Measurements from ENCODE around the gene TMEM245. TPM values are rescaled to one million over a fixed set of nuclear protein-coding genes. Genes with fewer than 3 reads are reported as not detected.

The TMEM245 gene
- polyA plus RNA-seq (2013, experiment 1 of 4), result 48.6 TPM
- 61.1 TPM for polyA plus RNA-seq (2013, experiment 2 of 4)
- polyA plus RNA-seq (2013, experiment 3 of 4), result 47.4 TPM
- polyA plus RNA-seq (2013, experiment 4 of 4), result 55.6 TPM

DNA sequence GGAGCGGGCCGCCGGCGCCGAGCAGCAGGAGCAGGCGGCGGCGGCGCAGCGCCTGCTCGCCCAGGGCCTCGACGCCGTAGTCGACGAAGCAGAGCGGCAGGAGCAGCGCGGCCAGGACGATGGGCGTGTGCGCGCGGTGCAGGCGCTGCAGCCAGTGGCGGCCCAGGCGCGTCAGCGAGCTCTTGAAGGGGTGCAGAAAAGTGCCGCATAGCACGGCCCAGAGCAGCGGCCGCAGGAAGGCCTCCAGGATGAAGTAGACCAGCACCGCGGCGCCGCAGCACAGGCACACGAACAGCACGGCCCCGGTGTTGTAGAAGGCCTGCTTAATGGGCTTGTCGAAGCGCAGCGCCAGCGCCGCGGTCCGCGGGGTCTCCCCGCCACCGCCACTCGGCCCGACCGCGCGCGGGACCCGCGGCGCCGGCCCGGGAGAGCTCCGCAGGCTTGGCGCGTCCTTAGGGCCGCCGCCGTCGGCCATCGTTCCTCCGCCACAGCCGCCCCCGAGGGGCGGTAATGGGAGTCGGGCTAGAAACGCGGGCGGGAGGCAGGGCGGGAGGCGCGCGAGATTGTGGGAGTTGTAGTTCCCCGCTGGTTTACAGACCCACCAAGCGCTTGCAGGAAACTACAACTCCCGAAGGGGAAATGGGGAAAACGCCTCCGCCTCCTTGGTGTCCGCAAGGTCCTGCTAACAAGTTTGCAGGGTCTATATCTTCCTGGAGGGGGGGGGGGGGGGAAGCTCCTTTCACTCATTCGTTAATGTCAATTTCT, at the start of gene TMEM245:
Gene TMEM245 (minus strand): TSS at position 509 of the 765 bp plus-strand sequence. CDS start 34 bp downstream, at position 475.
- Histone ChIP-seq H3K4me3 (ENCODE audit: insufficient read depth, low read depth, low read length) (peak within 1 kb of the TSS; percentile 96), H3K27ac (ENCODE audit: insufficient read depth, low read depth, low read length, poor library complexity, severe bottlenecking) (peak within 1 kb of the TSS; percentile 81), H3K27me3 (ENCODE audit: control insufficient read depth, insufficient read depth, low read length, poor library complexity, severe bottlenecking) (no peaks in the 10 kb centered on the region), H3K9me3 (ENCODE audit: control insufficient read depth, low read length) (no peaks in the 10 kb centered on the region), H3K4me1 (ENCODE audit: control insufficient read depth, insufficient read depth, low read length) (peaks cover 13% of the 10 kb centered on the region), H3K36me3 (ENCODE audit: control insufficient read depth, insufficient read depth, low read length) (no peaks in the 10 kb centered on the region)
- 0% methylated on average over 88 of the region's 88 CpGs for WGBS, 2 experiments

DNA sequence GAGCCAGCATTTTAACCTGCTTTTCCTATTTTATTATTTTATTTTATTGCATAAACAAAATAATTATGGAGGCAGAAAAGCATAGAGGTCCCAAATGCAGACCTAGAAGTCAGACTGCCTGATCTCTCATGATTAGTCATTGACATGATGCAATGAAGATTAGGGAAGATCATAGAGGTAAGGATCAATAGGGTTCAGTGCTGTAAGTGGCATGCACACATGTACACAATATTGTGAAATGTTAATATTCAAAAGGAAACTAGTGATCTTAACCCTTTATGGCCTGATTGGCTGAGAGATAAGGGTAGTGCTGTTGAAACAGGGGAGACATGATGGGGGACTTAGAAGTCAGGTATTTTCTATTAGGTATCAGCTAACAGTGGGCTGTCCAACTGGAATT, 48.4 kb upstream of the TMEM245 start:
- Histone ChIP-seq H3K27me3 (ENCODE audit: control insufficient read depth, insufficient read depth, low read length, poor library complexity, severe bottlenecking) (peaks cover 61% of the 10 kb centered on the region), H3K36me3 (ENCODE audit: control insufficient read depth, insufficient read depth, low read length) (no peaks in the 10 kb centered on the region), H3K4me3 (ENCODE audit: insufficient read depth, low read depth, low read length) (no peak overlapping the region), H3K27ac (ENCODE audit: insufficient read depth, low read depth, low read length, poor library complexity, severe bottlenecking) (no peak overlapping the region), H3K4me1 (ENCODE audit: control insufficient read depth, insufficient read depth, low read length) (peaks cover 10% of the 10 kb centered on the region), H3K9me3 (ENCODE audit: control insufficient read depth, low read length) (no peaks in the 10 kb centered on the region)

- Histone ChIP-seq H3K9me3 (ENCODE audit: control insufficient read depth, low read length) (no peaks in the 10 kb centered on the region), H3K4me1 (ENCODE audit: control insufficient read depth, insufficient read depth, low read length) (peaks cover 10% of the 10 kb centered on the region), H3K27me3 (ENCODE audit: control insufficient read depth, insufficient read depth, low read length, poor library complexity, severe bottlenecking) (peaks cover 66% of the 10 kb centered on the region), H3K36me3 (ENCODE audit: control insufficient read depth, insufficient read depth, low read length) (no peaks in the 10 kb centered on the region), H3K27ac (ENCODE audit: insufficient read depth, low read depth, low read length, poor library complexity, severe bottlenecking) (no peak overlapping the region), H3K4me3 (ENCODE audit: insufficient read depth, low read depth, low read length) (no peak overlapping the region)
- WGBS, 2 experiments, result 84 to 87% methylated on average over 5 of the region's 5 CpGs
Measured at GRCh38 chr9:109167716-109168115, 48.0 kb upstream of the TMEM245 start.

GRCh38 chr9:109166771-109167601, 47.2 kb upstream of the TMEM245 start, which contains the start of gene FRRS1L:
TSS of gene FRRS1L (minus strand) at chr9:109167249. CDS start at chr9:109167138, 111 bp downstream.
- Histone ChIP-seq H3K4me3 (ENCODE audit: insufficient read depth, low read depth, low read length) (peak within 1 kb of the TSS; percentile 31), H3K9me3 (ENCODE audit: control insufficient read depth, low read length) (no peaks in the 10 kb centered on the region), H3K4me1 (ENCODE audit: control insufficient read depth, insufficient read depth, low read length) (peaks cover 10% of the 10 kb centered on the region), H3K27me3 (ENCODE audit: control insufficient read depth, insufficient read depth, low read length, poor library complexity, severe bottlenecking) (peaks cover 68% of the 10 kb centered on the region), H3K27ac (ENCODE audit: insufficient read depth, low read depth, low read length, poor library complexity, severe bottlenecking) (peak within 1 kb of the TSS; percentile 16), H3K36me3 (ENCODE audit: control insufficient read depth, insufficient read depth, low read length) (no peaks in the 10 kb centered on the region)
- WGBS, 2 experiments, result 4 to 5% methylated on average over 81 of the region's 86 CpGs

DNA sequence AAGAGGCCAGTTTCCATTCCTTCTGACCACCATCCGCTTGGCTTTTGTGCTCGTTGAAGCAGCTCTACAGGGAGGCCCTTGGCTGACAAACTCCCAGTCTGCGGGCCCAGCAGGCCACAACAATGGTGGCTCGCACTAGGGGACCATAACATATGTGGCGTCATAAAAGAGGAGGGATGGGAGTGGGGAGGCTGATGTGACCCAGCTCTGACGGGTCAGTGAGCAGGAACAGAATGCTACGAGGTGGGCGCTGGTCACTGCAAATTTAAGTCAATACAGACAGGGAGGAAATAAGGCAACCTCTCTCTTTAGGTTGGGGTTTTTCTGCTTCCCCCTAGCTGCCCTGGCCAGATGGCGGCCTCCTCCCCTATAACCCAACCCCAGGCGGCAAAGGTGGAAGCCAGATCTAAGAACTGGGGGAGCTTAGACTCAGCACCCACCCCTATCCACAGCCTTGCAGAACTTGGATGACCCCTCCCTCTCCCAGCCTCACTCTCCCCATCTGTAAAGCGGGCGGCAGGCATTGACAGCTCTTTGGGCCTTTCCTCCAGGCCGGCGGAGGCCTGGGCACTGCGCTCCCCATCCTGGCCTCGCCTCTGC, 46.5 kb upstream of the TMEM245 start:
- Histone ChIP-seq H3K4me1 (ENCODE audit: control insufficient read depth, insufficient read depth, low read length) (peaks cover 10% of the 10 kb centered on the region), H3K27ac (ENCODE audit: insufficient read depth, low read depth, low read length, poor library complexity, severe bottlenecking) (peak overlapping the region; percentile 16), H3K9me3 (ENCODE audit: control insufficient read depth, low read length) (no peaks in the 10 kb centered on the region), H3K36me3 (ENCODE audit: control insufficient read depth, insufficient read depth, low read length) (no peaks in the 10 kb centered on the region), H3K4me3 (ENCODE audit: insufficient read depth, low read depth, low read length) (peak overlapping the region; percentile 31), H3K27me3 (ENCODE audit: control insufficient read depth, insufficient read depth, low read length, poor library complexity, severe bottlenecking) (peaks cover 72% of the 10 kb centered on the region)
- 12 to 13% methylated on average over 16 of the region's 16 CpGs for WGBS, 2 experiments

DNA sequence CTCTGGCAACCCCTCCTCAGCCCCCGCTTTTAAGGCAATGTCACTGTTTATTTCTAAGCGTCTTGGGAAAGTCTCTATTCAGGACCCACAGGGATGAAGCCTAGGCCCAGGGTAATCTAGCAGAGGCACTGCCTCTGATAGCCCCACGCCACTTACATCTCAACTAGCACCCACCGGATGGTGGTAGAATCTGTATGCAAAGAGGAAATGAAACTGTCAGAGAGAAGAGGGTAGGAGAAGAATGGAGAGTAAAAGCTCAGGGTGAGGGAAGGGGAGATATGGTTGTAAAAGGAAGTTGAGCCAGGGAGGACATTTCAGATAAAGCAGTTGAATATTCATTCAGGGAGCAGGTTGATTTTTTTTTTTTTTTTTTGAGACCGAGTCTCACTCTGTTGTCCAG, 44.3 kb upstream of the TMEM245 start:
- H3K9me3 ChIP-seq (ENCODE audit: control insufficient read depth, low read length), result no peaks in the 10 kb centered on the region
- peaks cover 75% of the 10 kb centered on the region for H3K27me3 ChIP-seq (ENCODE audit: control insufficient read depth, insufficient read depth, low read length, poor library complexity, severe bottlenecking)
- H3K4me3 ChIP-seq (ENCODE audit: insufficient read depth, low read depth, low read length), result no peak overlapping the region
- peaks cover 10% of the 10 kb centered on the region for H3K4me1 ChIP-seq (ENCODE audit: control insufficient read depth, insufficient read depth, low read length)
- no peak overlapping the region for H3K27ac ChIP-seq (ENCODE audit: insufficient read depth, low read depth, low read length, poor library complexity, severe bottlenecking)
- H3K36me3 ChIP-seq (ENCODE audit: control insufficient read depth, insufficient read depth, low read length), result no peaks in the 10 kb centered on the region
- 93% methylated on average over 5 of the region's 5 CpGs for WGBS, 2 experiments

DNA sequence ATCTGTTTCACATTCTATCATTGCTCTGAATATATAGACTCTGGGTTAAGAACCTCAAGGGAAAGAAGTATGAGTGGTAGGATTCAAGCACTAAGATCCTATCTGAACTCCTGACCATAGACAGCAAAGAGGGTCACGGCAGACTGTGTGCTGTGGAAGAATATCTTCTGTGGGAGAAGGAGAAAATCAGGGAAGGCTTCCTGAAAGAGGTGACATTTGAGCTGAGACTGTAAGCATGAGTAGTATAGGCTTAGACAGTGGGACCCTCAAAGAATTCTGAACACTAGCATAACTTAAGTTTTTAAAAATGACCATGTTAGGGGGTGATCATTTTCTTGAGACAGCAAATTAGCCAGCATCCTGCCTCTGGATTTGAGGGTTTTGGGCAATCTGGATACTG, 43.4 kb upstream of the TMEM245 start:
- 90 to 92% methylated on average over 1 of the region's 1 CpG for WGBS, 2 experiments
- Histone ChIP-seq H3K4me1 (ENCODE audit: control insufficient read depth, insufficient read depth, low read length) (peaks cover 10% of the 10 kb centered on the region), H3K27me3 (ENCODE audit: control insufficient read depth, insufficient read depth, low read length, poor library complexity, severe bottlenecking) (peaks cover 70% of the 10 kb centered on the region)

GRCh38 chr9:109162677-109163076, 42.9 kb upstream of the TMEM245 start:
- Histone ChIP-seq H3K27me3 (ENCODE audit: control insufficient read depth, insufficient read depth, low read length, poor library complexity, severe bottlenecking) (peaks cover 65% of the 10 kb centered on the region), H3K9me3 (ENCODE audit: control insufficient read depth, low read length) (no peaks in the 10 kb centered on the region), H3K4me3 (ENCODE audit: insufficient read depth, low read depth, low read length) (no peak overlapping the region), H3K36me3 (ENCODE audit: control insufficient read depth, insufficient read depth, low read length) (no peaks in the 10 kb centered on the region), H3K4me1 (ENCODE audit: control insufficient read depth, insufficient read depth, low read length) (peaks cover 10% of the 10 kb centered on the region), H3K27ac (ENCODE audit: insufficient read depth, low read depth, low read length, poor library complexity, severe bottlenecking) (no peak overlapping the region)
- 94 to 96% methylated on average over 2 to 3 of the region's 3 CpGs for WGBS, 2 experiments

More for the DNA sequence above, 43.4 kb upstream of the TMEM245 start:
- Histone ChIP-seq H3K4me3 (ENCODE audit: insufficient read depth, low read depth, low read length) (no peak overlapping the region), H3K36me3 (ENCODE audit: control insufficient read depth, insufficient read depth, low read length) (no peaks in the 10 kb centered on the region), H3K9me3 (ENCODE audit: control insufficient read depth, low read length) (no peaks in the 10 kb centered on the region), H3K27ac (ENCODE audit: insufficient read depth, low read depth, low read length, poor library complexity, severe bottlenecking) (no peak overlapping the region)

- Histone ChIP-seq H3K9me3 (ENCODE audit: control insufficient read depth, low read length) (no peaks in the 10 kb centered on the region), H3K27me3 (ENCODE audit: control insufficient read depth, insufficient read depth, low read length, poor library complexity, severe bottlenecking) (peaks cover 53% of the 10 kb centered on the region), H3K36me3 (ENCODE audit: control insufficient read depth, insufficient read depth, low read length) (no peaks in the 10 kb centered on the region), H3K27ac (ENCODE audit: insufficient read depth, low read depth, low read length, poor library complexity, severe bottlenecking) (no peak overlapping the region), H3K4me3 (ENCODE audit: insufficient read depth, low read depth, low read length) (no peak overlapping the region), H3K4me1 (ENCODE audit: control insufficient read depth, insufficient read depth, low read length) (peaks cover 9% of the 10 kb centered on the region)
- 91 to 100% methylated on average over 3 of the region's 3 CpGs for WGBS, 2 experiments
Measured at GRCh38 chr9:109161471-109161870, 41.7 kb upstream of the TMEM245 start.

GRCh38 chr9:109159583-109159982, 39.8 kb upstream of the TMEM245 start:
- 94 to 95% methylated on average over 4 of the region's 4 CpGs for WGBS, 2 experiments

More at GRCh38 chr9:109159583-109159982, 39.8 kb upstream of the TMEM245 start:
- Histone ChIP-seq H3K4me1 (ENCODE audit: control insufficient read depth, insufficient read depth, low read length) (no peaks in the 10 kb centered on the region), H3K27ac (ENCODE audit: insufficient read depth, low read depth, low read length, poor library complexity, severe bottlenecking) (no peak overlapping the region), H3K36me3 (ENCODE audit: control insufficient read depth, insufficient read depth, low read length) (no peaks in the 10 kb centered on the region), H3K27me3 (ENCODE audit: control insufficient read depth, insufficient read depth, low read length, poor library complexity, severe bottlenecking) (peaks cover 34% of the 10 kb centered on the region), H3K9me3 (ENCODE audit: control insufficient read depth, low read length) (no peaks in the 10 kb centered on the region), H3K4me3 (ENCODE audit: insufficient read depth, low read depth, low read length) (no peak overlapping the region)
